Measurements from ENCODE around the gene TMEM244. TPM values are rescaled to one million over a fixed set of nuclear protein-coding genes. Genes with fewer than 3 reads are reported as not detected.
A peak's percentile ranks its signal among the peaks of the same experiment; 100 is the strongest.

TMEM244 gene
- total and polyA plus RNA-seq, 9 of the 15 experiments (the other 6 are each of a cell fraction or from before 2014, with no cell fraction given) = not detected

GRCh38 chr6:129853996-129854711, 7.0 kb downstream of the TMEM244 start (continued):
- no peak for TF ChIP-seq POLR3A (IDR thresholded peaks at IDR 0.05; ENCODE audit: borderline replicate concordance, extremely low read depth, insufficient read depth, insufficient read length)
- TF ChIP-seq BMI1 (IDR thresholded peaks at IDR 0.05; ENCODE audit: low read length) = no peak
- TF ChIP-seq SP1 (CRISPR knock-in tag; IDR thresholded peaks at IDR 0.05) = no peak
- no peak for TF ChIP-seq SMARCB1 (IDR thresholded peaks at IDR 0.05; ENCODE audit: insufficient read length, low read depth)
- no peak for TF ChIP-seq GATA2 (CRISPR knock-in tag; IDR thresholded peaks at IDR 0.05)
- no peak for TF ChIP-seq STAG1 (CRISPR knock-in tag; IDR thresholded peaks at IDR 0.05; ENCODE audit: borderline replicate concordance)
- TF ChIP-seq ARID1B (IDR thresholded peaks at IDR 0.05) = peak; percentile 90
- TF ChIP-seq ZZZ3 (IDR thresholded peaks at IDR 0.05) = no peak
- TF ChIP-seq, protein P1, sequence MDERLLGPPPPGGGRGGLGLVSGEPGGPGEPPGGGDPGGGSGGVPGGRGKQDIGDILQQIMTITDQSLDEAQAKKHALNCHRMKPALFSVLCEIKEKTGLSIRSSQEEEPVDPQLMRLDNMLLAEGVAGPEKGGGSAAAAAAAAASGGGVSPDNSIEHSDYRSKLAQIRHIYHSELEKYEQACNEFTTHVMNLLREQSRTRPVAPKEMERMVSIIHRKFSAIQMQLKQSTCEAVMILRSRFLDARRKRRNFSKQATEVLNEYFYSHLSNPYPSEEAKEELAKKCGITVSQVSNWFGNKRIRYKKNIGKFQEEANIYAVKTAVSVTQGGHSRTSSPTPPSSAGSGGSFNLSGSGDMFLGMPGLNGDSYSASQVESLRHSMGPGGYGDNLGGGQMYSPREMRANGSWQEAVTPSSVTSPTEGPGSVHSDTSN (CRISPR knock-in tag; IDR thresholded peaks at IDR 0.05; ENCODE audit: low read depth) = no peak
- TF ChIP-seq, protein P1 (tag; conservative IDR thresholded peaks at IDR 0.05; ENCODE audit: low read depth) = peak; percentile 71
- TF ChIP-seq ZNF561 (CRISPR knock-in tag; conservative IDR thresholded peaks at IDR 0.05) = no peak
- no peak for TF ChIP-seq ZNF174 (CRISPR knock-in tag; IDR thresholded peaks at IDR 0.05)
- TF ChIP-seq ZBTB9 (CRISPR knock-in tag; IDR thresholded peaks at IDR 0.05) = no peak
- TF ChIP-seq MCM5 (IDR thresholded peaks at IDR 0.05; ENCODE audit: low read depth) = no peak
- TF ChIP-seq NCOR1 (IDR thresholded peaks at IDR 0.05) = peak; percentile 74
- peak; percentile 56; the same call in 1 of the 2 replicates for TF ChIP-seq FOXM1 (IDR thresholded peaks at IDR 0.05; ENCODE audit: low read depth)
- TF ChIP-seq FOXM1 (CRISPR knock-in tag; IDR thresholded peaks at IDR 0.05; ENCODE audit: low read depth) = no peak
- no peak for TF ChIP-seq ZKSCAN8 (CRISPR knock-in tag; IDR thresholded peaks at IDR 0.05)
- TF ChIP-seq HDAC8 (tag; IDR thresholded peaks at IDR 0.05) = no peak
- no peak for TF ChIP-seq THRAP3 (IDR thresholded peaks at IDR 0.05; ENCODE audit: borderline replicate concordance)
- TF ChIP-seq, protein P2, sequence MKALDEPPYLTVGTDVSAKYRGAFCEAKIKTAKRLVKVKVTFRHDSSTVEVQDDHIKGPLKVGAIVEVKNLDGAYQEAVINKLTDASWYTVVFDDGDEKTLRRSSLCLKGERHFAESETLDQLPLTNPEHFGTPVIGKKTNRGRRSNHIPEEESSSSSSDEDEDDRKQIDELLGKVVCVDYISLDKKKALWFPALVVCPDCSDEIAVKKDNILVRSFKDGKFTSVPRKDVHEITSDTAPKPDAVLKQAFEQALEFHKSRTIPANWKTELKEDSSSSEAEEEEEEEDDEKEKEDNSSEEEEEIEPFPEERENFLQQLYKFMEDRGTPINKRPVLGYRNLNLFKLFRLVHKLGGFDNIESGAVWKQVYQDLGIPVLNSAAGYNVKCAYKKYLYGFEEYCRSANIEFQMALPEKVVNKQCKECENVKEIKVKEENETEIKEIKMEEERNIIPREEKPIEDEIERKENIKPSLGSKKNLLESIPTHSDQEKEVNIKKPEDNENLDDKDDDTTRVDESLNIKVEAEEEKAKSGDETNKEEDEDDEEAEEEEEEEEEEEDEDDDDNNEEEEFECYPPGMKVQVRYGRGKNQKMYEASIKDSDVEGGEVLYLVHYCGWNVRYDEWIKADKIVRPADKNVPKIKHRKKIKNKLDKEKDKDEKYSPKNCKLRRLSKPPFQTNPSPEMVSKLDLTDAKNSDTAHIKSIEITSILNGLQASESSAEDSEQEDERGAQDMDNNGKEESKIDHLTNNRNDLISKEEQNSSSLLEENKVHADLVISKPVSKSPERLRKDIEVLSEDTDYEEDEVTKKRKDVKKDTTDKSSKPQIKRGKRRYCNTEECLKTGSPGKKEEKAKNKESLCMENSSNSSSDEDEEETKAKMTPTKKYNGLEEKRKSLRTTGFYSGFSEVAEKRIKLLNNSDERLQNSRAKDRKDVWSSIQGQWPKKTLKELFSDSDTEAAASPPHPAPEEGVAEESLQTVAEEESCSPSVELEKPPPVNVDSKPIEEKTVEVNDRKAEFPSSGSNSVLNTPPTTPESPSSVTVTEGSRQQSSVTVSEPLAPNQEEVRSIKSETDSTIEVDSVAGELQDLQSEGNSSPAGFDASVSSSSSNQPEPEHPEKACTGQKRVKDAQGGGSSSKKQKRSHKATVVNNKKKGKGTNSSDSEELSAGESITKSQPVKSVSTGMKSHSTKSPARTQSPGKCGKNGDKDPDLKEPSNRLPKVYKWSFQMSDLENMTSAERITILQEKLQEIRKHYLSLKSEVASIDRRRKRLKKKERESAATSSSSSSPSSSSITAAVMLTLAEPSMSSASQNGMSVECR (CRISPR knock-in tag; IDR thresholded peaks at IDR 0.05) = no peak
- no peak for TF ChIP-seq ELF1 (tag; IDR thresholded peaks at IDR 0.05)

All from K562 (cell line).